Measurements from ENCODE around the gene CCT2.
"Not testable (repeated sequence)": the region's sequence is repeated elsewhere in the genome, so short reads cannot be mapped to it uniquely, and the experiment has no call there.

The CCT2 gene

GRCh38 chr12:69601962-69602685 is 16.9 kb downstream of the CCT2 start:
- TF ChIP-seq CTCF (IDR thresholded peaks at IDR 0.05; ENCODE audit: control insufficient read depth, insufficient read depth, low read depth, low read length, missing control alignments): no peak
- no peak for DNase-seq (ENCODE audit: low read depth)
- no peak overlapping the region for H3K4me3 ChIP-seq (ENCODE audit: control insufficient read depth, low read depth, low read length)

GRCh38 chr12:69602954-69603353 is 17.7 kb downstream of the CCT2 start:
- no peak overlapping the region for H3K4me3 ChIP-seq (ENCODE audit: control insufficient read depth, low read depth, low read length)
- no peak for TF ChIP-seq CTCF (IDR thresholded peaks at IDR 0.05; ENCODE audit: control insufficient read depth, insufficient read depth, low read depth, low read length, missing control alignments)
- DNase-seq (ENCODE audit: low read depth): no peak

- not testable (repeated sequence) for H3K4me3 ChIP-seq (ENCODE audit: control insufficient read depth, low read depth, low read length); DNase-seq (ENCODE audit: low read depth)
Measured at GRCh38 chr12:69603556-69603955, 18.3 kb downstream of the CCT2 start.

GRCh38 chr12:69604275-69604674 is 19.0 kb downstream of the CCT2 start:
- not testable (repeated sequence) for H3K4me3 ChIP-seq (ENCODE audit: control insufficient read depth, low read depth, low read length); DNase-seq (ENCODE audit: low read depth)

GRCh38 chr12:69608114-69608513 is 22.9 kb downstream of the CCT2 start:
- no peak for DNase-seq (ENCODE audit: low read depth)
- no peak for TF ChIP-seq CTCF (IDR thresholded peaks at IDR 0.05; ENCODE audit: control insufficient read depth, insufficient read depth, low read depth, low read length, missing control alignments)

GRCh38 chr12:69610126-69610525 is 24.9 kb downstream of the CCT2 start:
- H3K4me3 ChIP-seq (ENCODE audit: control insufficient read depth, low read depth, low read length): no peak overlapping the region
- TF ChIP-seq CTCF (IDR thresholded peaks at IDR 0.05; ENCODE audit: control insufficient read depth, insufficient read depth, low read depth, low read length, missing control alignments): no peak
- DNase-seq (ENCODE audit: low read depth): no peak

More at GRCh38 chr12:69608114-69608513, 22.9 kb downstream of the CCT2 start:
- H3K4me3 ChIP-seq (ENCODE audit: control insufficient read depth, low read depth, low read length): no peak overlapping the region

- no peak for DNase-seq (ENCODE audit: low read depth)
- H3K4me3 ChIP-seq (ENCODE audit: control insufficient read depth, low read depth, low read length): no peak within 1 kb of the TSS
- no peak for TF ChIP-seq CTCF (IDR thresholded peaks at IDR 0.05; ENCODE audit: control insufficient read depth, insufficient read depth, low read depth, low read length, missing control alignments)
Measured at GRCh38 chr12:69610729-69611128, 25.5 kb downstream of the CCT2 start, which contains the start of gene LRRC10. Gene LRRC10 (minus strand): TSS chr12:69610907. CDS start chr12:69610838, 69 bp downstream.

GRCh38 chr12:69613351-69613750 is 28.1 kb downstream of the CCT2 start:
- DNase-seq (ENCODE audit: low read depth): no peak
- no peak overlapping the region for H3K4me3 ChIP-seq (ENCODE audit: control insufficient read depth, low read depth, low read length)
- no peak for TF ChIP-seq CTCF (IDR thresholded peaks at IDR 0.05; ENCODE audit: control insufficient read depth, insufficient read depth, low read depth, low read length, missing control alignments)
